ENCODE results near the gene CFAP157.

The CFAP157 gene

GRCh38 chr9:127730799-127731410 lies 24.1 kb downstream of the CFAP157 start:
- H3K27ac ChIP-seq (ENCODE audit: low read depth, low read length), result no peak overlapping the region
- 91% methylated on average over 9 of the region's 9 CpGs for WGBS
- no peaks in the 10 kb centered on the region for H3K9me3 ChIP-seq (ENCODE audit: insufficient read depth, low read depth, low read length)
- H3K4me3 ChIP-seq (ENCODE audit: low read length), result no peak overlapping the region
- H3K9ac ChIP-seq (ENCODE audit: low read depth, low read length), result no peak overlapping the region
- peaks cover 3% of the 10 kb centered on the region for H3K4me1 ChIP-seq (ENCODE audit: insufficient read depth, low read length)
- no peaks in the 10 kb centered on the region for H3K27me3 ChIP-seq (ENCODE audit: insufficient read depth, low read length)
- no peaks in the 10 kb centered on the region for H3K36me3 ChIP-seq (ENCODE audit: insufficient read depth, low read length)

DNA sequence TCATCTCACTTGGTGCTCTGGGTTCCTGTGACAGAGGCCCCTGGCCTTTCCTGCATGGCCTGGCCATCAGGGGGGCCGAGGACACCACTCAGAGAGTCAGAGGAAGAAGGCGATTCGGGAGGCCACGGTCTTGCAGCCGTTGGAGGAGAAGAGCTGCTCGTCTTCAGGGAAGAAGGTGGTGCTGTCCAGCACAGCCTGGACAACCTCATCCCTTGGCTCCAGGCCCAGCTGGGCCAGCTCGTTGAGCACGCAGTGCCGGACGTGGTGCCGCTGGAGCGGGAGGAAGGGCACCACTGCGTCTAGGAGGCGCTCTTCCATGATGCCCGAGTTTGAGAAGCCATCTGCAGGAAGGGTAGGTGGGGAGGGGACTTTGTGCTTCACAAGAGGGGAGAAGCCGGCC lies 25.1 kb downstream of the CFAP157 start:
- no peak overlapping the region for H3K9ac ChIP-seq (ENCODE audit: low read depth, low read length)
- 89% methylated on average over 16 of the region's 16 CpGs for WGBS
- H3K4me1 ChIP-seq (ENCODE audit: insufficient read depth, low read length), result peaks cover 3% of the 10 kb centered on the region
- H3K27me3 ChIP-seq (ENCODE audit: insufficient read depth, low read length), result no peaks in the 10 kb centered on the region
- H3K4me3 ChIP-seq (ENCODE audit: low read length), result no peak overlapping the region
- no peaks in the 10 kb centered on the region for H3K36me3 ChIP-seq (ENCODE audit: insufficient read depth, low read length)
- no peak overlapping the region for H3K27ac ChIP-seq (ENCODE audit: low read depth, low read length)
- no peaks in the 10 kb centered on the region for H3K9me3 ChIP-seq (ENCODE audit: insufficient read depth, low read depth, low read length)

DNA sequence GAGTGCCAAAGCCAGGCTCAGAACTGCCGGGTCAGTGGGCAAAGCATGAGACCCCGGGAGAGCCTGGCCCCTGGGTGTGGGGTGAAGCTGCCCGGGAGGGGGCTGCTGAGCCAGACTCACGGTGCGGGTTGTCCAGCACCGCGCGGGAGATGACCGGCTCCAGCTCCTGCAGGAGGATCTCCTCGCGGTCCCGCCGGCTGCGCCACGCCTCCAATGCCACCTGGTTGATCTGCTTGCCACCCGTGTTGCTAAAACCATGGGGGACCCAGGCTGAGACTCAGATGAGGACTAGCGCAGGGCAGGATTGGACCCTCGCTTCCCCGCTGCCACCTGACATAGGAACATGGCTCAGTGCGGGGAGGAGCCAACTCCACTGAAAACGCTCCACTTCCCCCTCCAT lies 25.7 kb downstream of the CFAP157 start:
- peaks cover 3% of the 10 kb centered on the region for H3K4me1 ChIP-seq (ENCODE audit: insufficient read depth, low read length)
- 96% methylated on average over 21 of the region's 21 CpGs for WGBS

GRCh38 chr9:127733614-127734013 lies 26.8 kb downstream of the CFAP157 start:
- H3K4me1 ChIP-seq (ENCODE audit: insufficient read depth, low read length), result peaks cover 3% of the 10 kb centered on the region
- no peaks in the 10 kb centered on the region for H3K36me3 ChIP-seq (ENCODE audit: insufficient read depth, low read length)
- H3K9me3 ChIP-seq (ENCODE audit: insufficient read depth, low read depth, low read length), result no peaks in the 10 kb centered on the region
- no peak overlapping the region for H3K4me3 ChIP-seq (ENCODE audit: low read length)
- WGBS, result 89% methylated on average over 2 of the region's 2 CpGs
- no peaks in the 10 kb centered on the region for H3K27me3 ChIP-seq (ENCODE audit: insufficient read depth, low read length)
- H3K27ac ChIP-seq (ENCODE audit: low read depth, low read length), result no peak overlapping the region
- H3K9ac ChIP-seq (ENCODE audit: low read depth, low read length), result no peak overlapping the region

More for the DNA sequence above, 25.7 kb downstream of the CFAP157 start:
- Histone ChIP-seq H3K4me3 (ENCODE audit: low read length) (no peak overlapping the region), H3K27ac (ENCODE audit: low read depth, low read length) (no peak overlapping the region), H3K9me3 (ENCODE audit: insufficient read depth, low read depth, low read length) (no peaks in the 10 kb centered on the region), H3K36me3 (ENCODE audit: insufficient read depth, low read length) (no peaks in the 10 kb centered on the region), H3K27me3 (ENCODE audit: insufficient read depth, low read length) (no peaks in the 10 kb centered on the region), H3K9ac (ENCODE audit: low read depth, low read length) (no peak overlapping the region)

DNA sequence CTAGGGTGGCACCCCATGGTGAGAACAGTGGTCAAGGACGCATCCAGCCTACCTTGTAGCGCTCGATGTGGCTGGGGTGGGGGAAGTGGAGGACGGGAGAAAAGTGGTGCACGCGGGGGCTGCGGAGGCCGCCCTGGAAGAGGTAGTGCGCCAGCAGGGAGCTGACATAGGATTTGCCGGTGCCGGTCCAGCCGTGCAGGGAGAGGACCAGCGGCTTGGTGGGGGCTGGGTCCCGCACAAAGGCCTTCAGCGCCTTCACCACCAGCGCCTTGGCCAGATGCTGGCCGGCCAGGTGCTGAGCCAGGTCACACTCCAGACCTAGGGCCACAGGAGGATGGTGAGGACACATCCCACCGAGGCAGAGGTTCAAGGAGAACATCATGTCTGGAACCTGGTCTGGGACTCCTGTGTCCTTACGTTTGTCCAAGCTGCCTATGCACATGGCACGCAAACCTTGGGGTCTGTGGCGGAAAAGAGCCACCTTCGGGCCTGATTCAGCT lies 27.5 kb downstream of the CFAP157 start:
- Histone ChIP-seq H3K27ac (ENCODE audit: low read depth, low read length) (no peak overlapping the region), H3K27me3 (ENCODE audit: insufficient read depth, low read length) (no peaks in the 10 kb centered on the region), H3K9ac (ENCODE audit: low read depth, low read length) (peak overlapping the region; percentile 28; the same call in 1 of the 2 replicates), H3K9me3 (ENCODE audit: insufficient read depth, low read depth, low read length) (no peaks in the 10 kb centered on the region), H3K4me3 (ENCODE audit: low read length) (peak overlapping the region; percentile 75), H3K4me1 (ENCODE audit: insufficient read depth, low read length) (peaks cover 3% of the 10 kb centered on the region), H3K36me3 (ENCODE audit: insufficient read depth, low read length) (no peaks in the 10 kb centered on the region)
- WGBS, result 61% methylated on average over 22 of the region's 22 CpGs

- Histone ChIP-seq H3K27me3 (ENCODE audit: insufficient read depth, low read length) (no peaks in the 10 kb centered on the region), H3K9ac (ENCODE audit: low read depth, low read length) (peak within 1 kb of the TSS; percentile 69), H3K4me1 (ENCODE audit: insufficient read depth, low read length) (peaks cover 3% of the 10 kb centered on the region), H3K27ac (ENCODE audit: low read depth, low read length) (no peak within 1 kb of the TSS), H3K36me3 (ENCODE audit: insufficient read depth, low read length) (no peaks in the 10 kb centered on the region), H3K4me3 (ENCODE audit: low read length) (peak within 1 kb of the TSS; percentile 75), H3K9me3 (ENCODE audit: insufficient read depth, low read depth, low read length) (no peaks in the 10 kb centered on the region)
- whole genome bisulfite sequencing, result under 1% methylated on average over 76 of the region's 76 CpGs
Observed at GRCh38 chr9:127734747-127735529, 28.1 kb downstream of the CFAP157 start, which contains the start of gene TOR2A. TOR2A (minus strand) TSS chr9:127735294; CDS start chr9:127735270, 24 bp downstream.

GRCh38 chr9:127735530-127736185 lies 28.9 kb downstream of the CFAP157 start:
- H3K4me1 ChIP-seq (ENCODE audit: insufficient read depth, low read length), result peaks cover 3% of the 10 kb centered on the region
- H3K9ac ChIP-seq (ENCODE audit: low read depth, low read length), result 0 out of 2 replicates have a peak overlapping the region, but pooled peaks have one; percentile 11
- no peaks in the 10 kb centered on the region for H3K9me3 ChIP-seq (ENCODE audit: insufficient read depth, low read depth, low read length)
- no peaks in the 10 kb centered on the region for H3K36me3 ChIP-seq (ENCODE audit: insufficient read depth, low read length)
- no peak overlapping the region for H3K27ac ChIP-seq (ENCODE audit: low read depth, low read length)
- no peaks in the 10 kb centered on the region for H3K27me3 ChIP-seq (ENCODE audit: insufficient read depth, low read length)
- H3K4me3 ChIP-seq (ENCODE audit: low read length), result peak overlapping the region; percentile 13; the same call in 1 of the 2 replicates
- WGBS, result 40% methylated on average over 15 of the region's 15 CpGs

DNA sequence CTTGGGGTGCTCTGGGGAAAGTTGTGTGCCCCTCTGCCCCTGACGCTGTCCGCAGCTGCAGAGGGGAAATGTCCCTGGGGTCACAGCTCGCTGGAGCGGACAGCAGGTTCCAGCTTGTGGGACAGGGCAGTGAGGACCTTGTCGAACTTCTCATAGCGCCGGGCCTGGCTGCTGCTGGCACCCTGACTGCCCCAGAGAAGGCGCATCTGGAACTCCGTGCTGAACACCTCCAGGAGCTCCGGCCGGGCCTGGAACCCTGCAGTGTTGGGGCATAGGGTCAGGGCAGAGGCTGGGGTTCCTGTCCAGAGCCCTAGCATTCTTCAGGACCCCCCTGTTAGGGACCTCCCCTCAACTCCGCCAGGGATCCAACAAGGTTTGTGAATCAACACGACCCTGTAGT lies 31.9 kb downstream of the CFAP157 start:
- peaks cover 3% of the 10 kb centered on the region for H3K4me1 ChIP-seq (ENCODE audit: insufficient read depth, low read length)
- no peak overlapping the region for H3K9ac ChIP-seq (ENCODE audit: low read depth, low read length)
- H3K27me3 ChIP-seq (ENCODE audit: insufficient read depth, low read length), result peaks cover 4% of the 10 kb centered on the region; the same call in 1 of the 2 replicates
- H3K4me3 ChIP-seq (ENCODE audit: low read length), result no peak overlapping the region
- H3K27ac ChIP-seq (ENCODE audit: low read depth, low read length), result no peak overlapping the region
- H3K36me3 ChIP-seq (ENCODE audit: insufficient read depth, low read length), result no peaks in the 10 kb centered on the region
- H3K9me3 ChIP-seq (ENCODE audit: insufficient read depth, low read depth, low read length), result no peaks in the 10 kb centered on the region
- 93% methylated on average over 12 of the region's 13 CpGs for WGBS

- Histone ChIP-seq H3K9me3 (ENCODE audit: insufficient read depth, low read depth, low read length) (no peaks in the 10 kb centered on the region), H3K4me1 (ENCODE audit: insufficient read depth, low read length) (no peaks in the 10 kb centered on the region), H3K36me3 (ENCODE audit: insufficient read depth, low read length) (no peaks in the 10 kb centered on the region), H3K27ac (ENCODE audit: low read depth, low read length) (no peak overlapping the region), H3K4me3 (ENCODE audit: low read length) (no peak overlapping the region), H3K9ac (ENCODE audit: low read depth, low read length) (no peak overlapping the region), H3K27me3 (ENCODE audit: insufficient read depth, low read length) (peaks cover 4% of the 10 kb centered on the region; the same call in 1 of the 2 replicates)
- WGBS, result 88% methylated on average over 19 of the region's 19 CpGs
Observed at GRCh38 chr9:127739614-127740330, 33.0 kb downstream of the CFAP157 start.

- H3K36me3 ChIP-seq (ENCODE audit: insufficient read depth, low read length), result no peaks in the 10 kb centered on the region
Observed at GRCh38 chr9:127741831-127742434, 35.1 kb downstream of the CFAP157 start.

More at GRCh38 chr9:127741831-127742434, 35.1 kb downstream of the CFAP157 start:
- peaks cover 4% of the 10 kb centered on the region; the same call in 1 of the 2 replicates for H3K27me3 ChIP-seq (ENCODE audit: insufficient read depth, low read length)
- 4% methylated on average over 38 of the region's 38 CpGs for WGBS
- H3K9ac ChIP-seq (ENCODE audit: low read depth, low read length), result no peak overlapping the region
- peak overlapping the region; percentile 53 for H3K4me3 ChIP-seq (ENCODE audit: low read length)
- H3K9me3 ChIP-seq (ENCODE audit: insufficient read depth, low read depth, low read length), result no peaks in the 10 kb centered on the region
- no peaks in the 10 kb centered on the region for H3K4me1 ChIP-seq (ENCODE audit: insufficient read depth, low read length)
- H3K27ac ChIP-seq (ENCODE audit: low read depth, low read length), result no peak overlapping the region; the same call in 1 of the 2 replicates

All from HUES64 (cell line).